Coronary artery (tissue), 2 donors: ENCODE results near the gene POMT1.
A peak's percentile ranks its signal among the peaks of the same experiment; 100 is the strongest.

Source experiments
- DNase-seq: peaks from one replicate; pipeline ENCODE4 v3.0.0-alpha.2; 2017; ENCODE audit warnings: low spot score
- H3K27ac ChIP-seq, 2 donors: fragments of 200-600 bp; sonication (generic); one replicate each; pipeline ENCODE4 v1.5.1; 2016 to 2019
- H3K4me3 ChIP-seq: fragments of 200-600 bp; sonication (generic); 2 replicates; pipeline ENCODE4 v1.5.1; 2016; ENCODE audit warnings: mild to moderate bottlenecking, moderate library complexity
- CTCF ChIP-seq: fragments of 200-600 bp; sonication (generic); IDR thresholded peaks from one replicate; pipeline ENCODE4 v1.5.1; 2019; ENCODE audit warnings: antibody characterized with exemption

Gene POMT1

GRCh38 chr9:131524665-131525315, 22.1 kb downstream of the POMT1 start:
- TF ChIP-seq CTCF, result no peak
- no peak for DNase-seq
- no peak overlapping the region for H3K27ac ChIP-seq
- H3K4me3 ChIP-seq, result no peak overlapping the region

GRCh38 chr9:131525643-131526565, 23.2 kb downstream of the POMT1 start:
- TF ChIP-seq CTCF, result no peak
- no peak for DNase-seq
- no peak overlapping the region for H3K27ac ChIP-seq
- H3K4me3 ChIP-seq, result no peak overlapping the region

- no peak for DNase-seq
- no peak for TF ChIP-seq CTCF
- Histone ChIP-seq H3K4me3 (no peak overlapping the region), H3K27ac (no peak overlapping the region)
These were observed 25.5 kb downstream of the POMT1 start for GRCh38 chr9:131528186-131528585.

- no peak overlapping the region for H3K27ac ChIP-seq
- TF ChIP-seq CTCF, result no peak
- H3K4me3 ChIP-seq, result no peak overlapping the region
- DNase-seq, result no peak
These were observed 26.3 kb downstream of the POMT1 start for GRCh38 chr9:131528886-131529505.

GRCh38 chr9:131529597-131530545, 27.2 kb downstream of the POMT1 start:
- H3K4me3 ChIP-seq, result peak overlapping the region; percentile 75
- H3K27ac ChIP-seq, result peak overlapping the region; percentile 47 to 91
- no peak for TF ChIP-seq CTCF
- no peak for DNase-seq

GRCh38 chr9:131530546-131530919, 27.8 kb downstream of the POMT1 start:
- no peak for DNase-seq
- Histone ChIP-seq H3K27ac (peak overlapping the region; percentile 47 to 91), H3K4me3 (peak overlapping the region; percentile 75)
- TF ChIP-seq CTCF, result no peak
